Activated CD8-positive, alpha-beta T cell treated with anti-CD3 and anti-CD28 coated beads, Interleukin-2, amount 10 ng/mL, durations not matched to agents 7 days and 5 days (primary cell): ENCODE measurements around the gene CCDC8. TPM values are rescaled to one million over a fixed set of nuclear protein-coding genes. Genes with fewer than 3 reads are reported as not detected.
"Not testable (repeated sequence)": the region's sequence is repeated elsewhere in the genome, so short reads cannot be mapped to it uniquely, and the experiment has no call there.

Experiments
- ATAC-seq: fragments of 150-1000 bp; cut with Tn5 transposase; one replicate; pipeline ENCODE4 v1.10.0; 2021; ENCODE audit warnings: moderate library complexity
- CTCF ChIA-PET: fragments of 350-600 bp; sonication (Branson Sonifier 250); formaldehyde crosslinking; loops from one replicate; lab custom pipeline; 2021; ENCODE audit warnings: antibody characterized with exemption; lab: Charles Lee
- POLR2A ChIA-PET: fragments of 350-600 bp; sonication (Branson Sonifier 250); formaldehyde crosslinking; loops from one replicate; lab custom pipeline; 2021; ENCODE audit warnings: antibody characterized with exemption; lab: Charles Lee
- DNase-seq: peaks from one replicate; pipeline ENCODE4 v3.0.0-alpha.2; 2020
- H3K27ac Mint-ChIP-seq: one replicate; pipeline ENCODE4 v1.8.0; 2021; ENCODE audit warnings: mild to moderate bottlenecking, mixed read lengths
- H3K27me3 Mint-ChIP-seq: one replicate; pipeline ENCODE4 v1.8.0; 2021; ENCODE audit warnings: low read depth, mixed read lengths
- H3K36me3 Mint-ChIP-seq: one replicate; pipeline ENCODE4 v1.8.0; 2021; ENCODE audit warnings: low read depth, mixed read lengths
- H3K4me1 Mint-ChIP-seq: one replicate; pipeline ENCODE4 v1.8.0; 2021; ENCODE audit warnings: low read depth, mixed read lengths
- H3K4me3 Mint-ChIP-seq: one replicate; pipeline ENCODE4 v1.8.0; 2021; ENCODE audit warnings: mild to moderate bottlenecking, mixed read lengths
- H3K9me3 Mint-ChIP-seq: one replicate; pipeline ENCODE4 v1.8.0; 2022; ENCODE audit warnings: mixed read lengths; ENCODE audit not compliant: insufficient read depth
- total RNA-seq, 2 experiments: library from RNA; stranded (reverse); gene quantifications; one replicate each; pipeline ENCODE4 v1.2.3, GENCODE V29; 2021

CCDC8 gene
- total RNA-seq, 2 experiments from 2014 or later: not detected

GRCh38 chr19:46385636-46386035 lies 27.7 kb downstream of the CCDC8 start:
- Mint-ChIP-seq H3K4me3 (no peak overlapping the region), H3K4me1 (no peaks in the 10 kb centered on the region), H3K9me3 (no peaks in the 10 kb centered on the region), H3K27me3 (no peaks in the 10 kb centered on the region), H3K36me3 (peaks cover 70% of the 10 kb centered on the region), H3K27ac (no peak overlapping the region)
- DNase-seq (no peak), ATAC-seq (no peak)
- CTCF ChIA-PET: interaction anchor here (0.8 to 2.1 kb wide), 2 partner anchors 9 to 16 kb away, joined by 3 to 7 read pairs; no protein-coding TSS in a partner anchor
- POLR2A ChIA-PET: no interaction called here

DNA sequence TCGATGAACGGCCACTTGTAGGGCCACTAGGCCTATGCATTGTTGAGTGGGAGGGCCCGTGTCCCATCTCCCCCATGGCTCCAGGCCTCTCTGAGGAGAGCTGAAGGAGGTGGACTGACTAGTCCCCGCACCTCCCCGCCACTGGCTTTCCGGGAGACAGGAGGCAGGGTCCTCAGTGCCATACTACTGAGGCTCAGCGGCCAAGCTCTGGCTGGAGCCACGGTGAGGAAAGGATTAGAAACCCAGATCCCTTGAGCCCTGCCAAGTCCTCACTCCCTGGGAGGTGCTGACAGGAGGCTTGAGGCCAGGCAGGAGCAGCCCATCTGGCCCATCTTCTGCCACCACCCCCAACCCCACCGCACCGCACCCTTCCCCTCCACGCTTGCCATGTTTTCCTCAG lies 29.0 kb downstream of the CCDC8 start:
- POLR2A ChIA-PET: no interaction called here
- no peaks in the 10 kb centered on the region for H3K9me3 Mint-ChIP-seq
- H3K27me3 Mint-ChIP-seq: no peaks in the 10 kb centered on the region
- no peak overlapping the region for H3K4me3 Mint-ChIP-seq
- H3K36me3 Mint-ChIP-seq: peaks cover 71% of the 10 kb centered on the region
- peaks cover 2% of the 10 kb centered on the region for H3K4me1 Mint-ChIP-seq
- DNase-seq: no peak
- CTCF ChIA-PET: interaction anchor here (2.1 kb wide), 1 partner anchor 11 kb away, joined by 7 read pairs; no protein-coding TSS in a partner anchor
- H3K27ac Mint-ChIP-seq: no peak overlapping the region
- ATAC-seq: no peak

DNA sequence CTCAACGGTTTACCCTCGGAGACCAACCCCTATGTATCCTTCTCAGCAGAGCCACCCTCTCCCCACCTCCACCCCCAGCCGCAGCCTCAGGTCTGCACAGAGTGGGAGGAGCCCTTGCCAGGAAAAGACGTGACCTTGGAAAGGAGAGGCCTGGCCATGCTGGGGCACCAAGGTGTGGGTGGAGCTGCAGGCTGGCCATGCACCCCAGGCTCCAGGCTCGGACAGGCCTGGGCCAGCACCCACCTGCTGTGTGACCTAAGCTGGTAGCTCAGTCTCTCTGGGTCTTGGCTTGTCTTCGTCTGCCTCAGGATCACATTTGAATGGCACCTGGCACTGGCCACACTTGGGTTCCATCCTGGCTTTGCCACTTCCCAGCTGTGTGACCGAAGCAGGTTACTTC lies 29.5 kb downstream of the CCDC8 start:
- H3K27ac Mint-ChIP-seq: no peak overlapping the region
- H3K9me3 Mint-ChIP-seq: no peaks in the 10 kb centered on the region
- peaks cover 2% of the 10 kb centered on the region for H3K4me1 Mint-ChIP-seq
- H3K36me3 Mint-ChIP-seq: peaks cover 69% of the 10 kb centered on the region
- ATAC-seq (no peak), DNase-seq (no peak)
- CTCF ChIA-PET: interaction anchor here (1.0 to 2.1 kb wide), 2 partner anchors 11 to 104 kb away, joined by 4 to 7 read pairs; no protein-coding TSS in a partner anchor
- POLR2A ChIA-PET: no interaction called here
- no peak overlapping the region for H3K4me3 Mint-ChIP-seq
- no peaks in the 10 kb centered on the region for H3K27me3 Mint-ChIP-seq

- Mint-ChIP-seq H3K36me3 (peaks cover 67% of the 10 kb centered on the region), H3K27me3 (no peaks in the 10 kb centered on the region), H3K27ac (no peak overlapping the region), H3K9me3 (no peaks in the 10 kb centered on the region), H3K4me1 (peaks cover 2% of the 10 kb centered on the region), H3K4me3 (no peak overlapping the region)
- ATAC-seq (no peak), DNase-seq (no peak)
- ChIA-PET POLR2A (no interaction called here), CTCF (interaction anchor here (1.0 to 3.9 kb wide), 3 partner anchors 12 to 103 kb away, joined by 4 to 12 read pairs (median 7); no protein-coding TSS in a partner anchor)
Observed at GRCh38 chr19:46383171-46383815, 30.1 kb downstream of the CCDC8 start.

DNA sequence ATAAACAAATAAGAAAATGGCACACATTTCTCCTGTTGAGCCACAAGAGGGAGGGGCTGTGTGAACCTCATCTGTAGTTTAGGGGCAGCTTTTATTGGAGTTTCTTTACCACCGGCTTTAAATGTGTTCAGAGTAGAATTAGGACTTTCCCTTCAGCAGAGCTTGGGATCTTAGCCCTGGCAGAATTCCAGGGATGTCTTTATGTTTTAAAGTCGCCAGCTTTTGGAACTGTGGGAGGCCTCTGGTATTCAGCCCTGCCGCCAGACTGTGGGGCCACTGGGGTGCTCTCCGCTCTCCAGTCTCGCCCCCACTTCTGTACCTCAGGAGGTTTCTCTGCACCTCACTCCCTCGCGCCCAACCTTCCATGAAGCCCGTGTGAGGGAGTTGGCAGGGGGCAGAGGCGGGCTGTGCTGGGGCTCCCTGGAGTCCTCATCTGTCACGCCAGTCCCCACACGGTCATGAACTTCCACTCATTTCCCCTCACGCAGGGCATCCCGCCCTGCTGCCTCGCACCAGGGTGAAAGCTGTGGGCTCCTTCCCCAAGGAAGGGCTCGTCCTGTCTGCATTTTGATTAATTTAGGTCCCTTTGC lies 31.5 kb downstream of the CCDC8 start:
- Mint-ChIP-seq H3K9me3 (no peaks in the 10 kb centered on the region), H3K27me3 (no peaks in the 10 kb centered on the region), H3K27ac (no peak overlapping the region), H3K4me1 (peaks cover 2% of the 10 kb centered on the region), H3K4me3 (no peak overlapping the region), H3K36me3 (peaks cover 66% of the 10 kb centered on the region)
- ATAC-seq (no peak), DNase-seq (no peak)
- CTCF ChIA-PET: interaction anchor here (0.9 to 3.9 kb wide), 4 partner anchors 12 to 35 kb away, joined by 3 to 12 read pairs (median 4); partner anchors contain the start of gene PPP5C
- POLR2A ChIA-PET: no interaction called here

DNA sequence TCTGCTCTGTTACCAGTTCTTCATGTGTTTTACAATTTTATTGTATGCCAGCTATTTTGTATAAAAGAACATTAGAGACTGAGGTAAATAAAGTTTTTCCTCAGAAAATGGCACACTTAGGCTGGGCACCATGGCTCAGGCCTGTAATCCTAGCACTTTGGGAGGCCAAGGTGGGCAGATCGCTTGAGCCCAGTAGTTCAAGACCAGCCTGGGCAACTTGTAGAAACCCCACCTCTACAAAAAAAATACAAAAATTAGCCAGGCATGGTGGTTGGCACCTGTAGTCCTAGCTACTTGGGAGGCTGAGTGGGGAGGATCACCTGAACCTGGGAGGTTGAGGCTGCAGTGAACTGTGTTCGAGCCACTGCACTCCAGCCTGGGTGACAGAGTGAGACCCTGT lies 32.0 kb downstream of the CCDC8 start:
- CTCF ChIA-PET: interaction anchor here (1.0 to 3.9 kb wide), 3 partner anchors 11 to 34 kb away, joined by 3 to 12 read pairs (median 6); partner anchors contain the start of gene PPP5C

GRCh38 chr19:46380690-46381089 lies 32.7 kb downstream of the CCDC8 start:
- ChIA-PET CTCF (interaction anchor here (1.7 to 3.9 kb wide), 2 partner anchors 15 to 34 kb away, joined by 6 to 12 read pairs; partner anchors contain the start of gene PPP5C), POLR2A (no interaction called here)
- Mint-ChIP-seq H3K4me1 (peaks cover 2% of the 10 kb centered on the region), H3K36me3 (peaks cover 72% of the 10 kb centered on the region), H3K9me3 (no peaks in the 10 kb centered on the region), H3K4me3 (no peak overlapping the region), H3K27me3 (no peaks in the 10 kb centered on the region), H3K27ac (no peak overlapping the region)
- ATAC-seq (no peak), DNase-seq (no peak)

More for the DNA sequence above, 32.0 kb downstream of the CCDC8 start:
- Mint-ChIP-seq H3K4me1 (peaks cover 2% of the 10 kb centered on the region), H3K27ac (no peak overlapping the region), H3K9me3 (no peaks in the 10 kb centered on the region), H3K27me3 (no peaks in the 10 kb centered on the region), H3K36me3 (peaks cover 69% of the 10 kb centered on the region), H3K4me3 (no peak overlapping the region)
- POLR2A ChIA-PET: no interaction called here
- no peak for DNase-seq
- no peak for ATAC-seq

GRCh38 chr19:46378268-46378667 lies 35.1 kb downstream of the CCDC8 start:
- no peaks in the 10 kb centered on the region for H3K9me3 Mint-ChIP-seq
- H3K36me3 Mint-ChIP-seq: peaks cover 59% of the 10 kb centered on the region
- ChIA-PET CTCF (interaction anchor here (0.6 to 1.2 kb wide), 2 partner anchors 16 to 609 kb away, joined by 3 read pairs; partner anchors contain the start of gene SIX5), POLR2A (no interaction called here)
- no peaks in the 10 kb centered on the region for H3K27me3 Mint-ChIP-seq
- DNase-seq: no peak
- no peak for ATAC-seq
- peaks cover 2% of the 10 kb centered on the region for H3K4me1 Mint-ChIP-seq
- no peak overlapping the region for H3K27ac Mint-ChIP-seq
- H3K4me3 Mint-ChIP-seq: no peak overlapping the region

GRCh38 chr19:46376241-46377153 lies 36.9 kb downstream of the CCDC8 start:
- ChIA-PET POLR2A (no interaction called here), CTCF (interaction anchor here (1.2 kb wide), 1 partner anchor 18 kb away, joined by 3 read pairs; no protein-coding TSS in a partner anchor)
- no peaks in the 10 kb centered on the region for H3K9me3 Mint-ChIP-seq
- peaks cover 9% of the 10 kb centered on the region for H3K4me1 Mint-ChIP-seq
- H3K27me3 Mint-ChIP-seq: no peaks in the 10 kb centered on the region
- peaks cover 49% of the 10 kb centered on the region for H3K36me3 Mint-ChIP-seq
- H3K27ac Mint-ChIP-seq: no peak overlapping the region
- ATAC-seq (no peak), DNase-seq (no peak)
- no peak overlapping the region for H3K4me3 Mint-ChIP-seq

GRCh38 chr19:46375476-46376067 lies 37.8 kb downstream of the CCDC8 start:
- DNase-seq, H3K27ac Mint-ChIP-seq, H3K9me3 Mint-ChIP-seq, ATAC-seq, CTCF ChIA-PET, H3K27me3 Mint-ChIP-seq, H3K4me3 Mint-ChIP-seq: not testable (repeated sequence)
- Mint-ChIP-seq H3K4me1 (peaks cover 16% of the 10 kb centered on the region), H3K36me3 (peaks cover 41% of the 10 kb centered on the region)
- POLR2A ChIA-PET: interaction anchor here (1.8 kb wide), 1 partner anchor 19 kb away, joined by 6 read pairs; no protein-coding TSS in a partner anchor
